Neural crest cell (in vitro differentiated cells): ENCODE data around the gene WDR72. TPM values are rescaled to one million over a fixed set of nuclear protein-coding genes. Genes with fewer than 3 reads are reported as not detected.

Experiments used
- DNase-seq: peaks from one replicate; pipeline ENCODE4 v3.0.0; 2021; ENCODE audit warnings: low read depth, mixed read lengths, low spot score
- H3K27ac Mint-ChIP-seq: one replicate; pipeline ENCODE4 v1.8.0; 2021; ENCODE audit warnings: mild to moderate bottlenecking, mixed read lengths; ENCODE audit not compliant: unreplicated experiment
- H3K27me3 Mint-ChIP-seq: 2 replicates; pipeline ENCODE4 v1.8.0; 2021; ENCODE audit warnings: low read depth, mild to moderate bottlenecking, mixed read lengths
- H3K36me3 Mint-ChIP-seq: 2 replicates; pipeline ENCODE4 v1.8.0; 2021; ENCODE audit warnings: low read depth, mild to moderate bottlenecking, mixed read lengths
- H3K4me1 Mint-ChIP-seq: 2 replicates; pipeline ENCODE4 v1.8.0; 2021; ENCODE audit warnings: mixed read lengths
- H3K4me3 Mint-ChIP-seq: one replicate; pipeline ENCODE4 v1.8.0; 2021; ENCODE audit warnings: mild to moderate bottlenecking, mixed read lengths
- H3K9me3 Mint-ChIP-seq: 2 replicates; pipeline ENCODE4 v1.8.0; 2021; ENCODE audit warnings: mixed read lengths
- total RNA-seq: library from RNA; stranded (reverse); gene quantifications from 2 replicates; pipeline ENCODE4 v1.2.1, GENCODE V29; 2021
- TF ChIP-seq, protein P1 (sequence below): fragments of 200-600 bp; sonication (generic); conservative IDR thresholded peaks from 2 replicates; pipeline ENCODE4 v1.5.0; 2021; ENCODE audit warnings: antibody characterized with exemption, mild to moderate bottlenecking

The WDR72 gene
- total RNA-seq, 1 donor from 2014 or later = 1.7 TPM

DNA sequence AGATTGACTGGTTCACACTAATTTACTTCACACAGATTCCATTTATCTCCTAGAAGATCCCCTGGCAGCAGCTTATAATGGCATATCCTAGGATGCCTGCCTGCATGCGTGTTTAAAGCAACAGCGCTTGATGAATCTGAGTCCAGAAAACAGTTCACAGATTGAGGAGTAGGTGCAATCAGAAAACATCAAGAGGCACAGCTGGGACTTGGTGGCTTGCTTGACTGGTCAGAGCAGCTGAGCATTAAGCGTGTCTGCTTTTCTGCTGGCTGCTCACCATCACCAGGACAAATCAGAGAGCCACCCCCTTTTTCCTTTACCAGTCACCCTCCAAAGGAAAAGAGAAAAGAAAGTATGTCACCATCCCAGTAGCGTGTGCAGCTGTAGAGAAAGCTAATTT lies 223.6 kb downstream of the WDR72 start:
- Mint-ChIP-seq H3K27me3 (no peaks in the 10 kb centered on the region), H3K36me3 (peaks cover 7% of the 10 kb centered on the region), H3K4me3 (no peak overlapping the region), H3K4me1 (peaks cover 19% of the 10 kb centered on the region), H3K27ac (peak overlapping the region; percentile 13), H3K9me3 (peaks cover 8% of the 10 kb centered on the region)
- TF ChIP-seq, protein P1, sequence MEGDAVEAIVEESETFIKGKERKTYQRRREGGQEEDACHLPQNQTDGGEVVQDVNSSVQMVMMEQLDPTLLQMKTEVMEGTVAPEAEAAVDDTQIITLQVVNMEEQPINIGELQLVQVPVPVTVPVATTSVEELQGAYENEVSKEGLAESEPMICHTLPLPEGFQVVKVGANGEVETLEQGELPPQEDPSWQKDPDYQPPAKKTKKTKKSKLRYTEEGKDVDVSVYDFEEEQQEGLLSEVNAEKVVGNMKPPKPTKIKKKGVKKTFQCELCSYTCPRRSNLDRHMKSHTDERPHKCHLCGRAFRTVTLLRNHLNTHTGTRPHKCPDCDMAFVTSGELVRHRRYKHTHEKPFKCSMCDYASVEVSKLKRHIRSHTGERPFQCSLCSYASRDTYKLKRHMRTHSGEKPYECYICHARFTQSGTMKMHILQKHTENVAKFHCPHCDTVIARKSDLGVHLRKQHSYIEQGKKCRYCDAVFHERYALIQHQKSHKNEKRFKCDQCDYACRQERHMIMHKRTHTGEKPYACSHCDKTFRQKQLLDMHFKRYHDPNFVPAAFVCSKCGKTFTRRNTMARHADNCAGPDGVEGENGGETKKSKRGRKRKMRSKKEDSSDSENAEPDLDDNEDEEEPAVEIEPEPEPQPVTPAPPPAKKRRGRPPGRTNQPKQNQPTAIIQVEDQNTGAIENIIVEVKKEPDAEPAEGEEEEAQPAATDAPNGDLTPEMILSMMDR = no peak
- no peak for DNase-seq

DNA sequence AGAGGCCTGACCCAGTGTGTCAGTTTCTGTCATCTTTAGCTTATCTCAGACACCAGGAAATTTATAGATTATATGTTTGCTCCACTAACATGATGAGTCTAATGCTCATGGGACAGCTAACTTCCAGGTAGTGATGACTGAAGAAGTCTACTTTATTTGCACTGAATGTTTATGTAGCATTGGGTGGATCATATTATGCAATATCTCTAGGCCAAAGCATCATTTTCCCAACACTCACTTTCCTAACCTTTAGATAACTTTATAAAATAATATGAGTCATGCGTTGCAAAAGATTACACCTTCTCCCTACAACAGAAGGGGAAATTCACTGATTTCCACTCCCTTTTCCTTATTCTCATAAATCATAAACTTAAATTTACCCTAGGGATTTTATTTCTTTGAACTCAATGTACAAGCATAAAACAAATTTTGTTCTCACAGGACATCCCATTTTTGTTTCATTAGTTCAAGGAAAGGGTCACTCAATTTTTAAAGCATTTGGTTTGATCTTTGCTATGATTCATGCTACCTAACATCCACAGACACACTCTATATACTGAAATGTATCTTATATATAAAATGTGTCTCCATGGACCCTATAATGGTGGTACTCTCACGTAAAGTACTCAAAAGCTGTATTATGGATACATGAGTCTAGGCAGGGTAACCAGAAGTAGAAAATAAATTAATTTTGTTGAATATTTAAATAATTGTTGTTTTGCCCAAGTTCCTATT lies 225.2 kb downstream of the WDR72 start:
- peaks cover 5% of the 10 kb centered on the region for H3K9me3 Mint-ChIP-seq
- peaks cover 29% of the 10 kb centered on the region for H3K4me1 Mint-ChIP-seq
- no peak overlapping the region for H3K4me3 Mint-ChIP-seq
- H3K36me3 Mint-ChIP-seq = peaks cover 3% of the 10 kb centered on the region
- DNase-seq = no peak
- TF ChIP-seq, protein P1 = no peak
- H3K27ac Mint-ChIP-seq = no peak overlapping the region
- H3K27me3 Mint-ChIP-seq = no peaks in the 10 kb centered on the region

- Mint-ChIP-seq H3K9me3 (peaks cover 8% of the 10 kb centered on the region), H3K36me3 (peaks cover 3% of the 10 kb centered on the region), H3K27me3 (no peaks in the 10 kb centered on the region), H3K4me1 (peaks cover 16% of the 10 kb centered on the region), H3K27ac (no peak overlapping the region), H3K4me3 (no peak overlapping the region)
- no peak for DNase-seq
- TF ChIP-seq, protein P1 = no peak
These were observed 228.7 kb downstream of the WDR72 start for GRCh38 chr15:53530761-53531160.

DNA sequence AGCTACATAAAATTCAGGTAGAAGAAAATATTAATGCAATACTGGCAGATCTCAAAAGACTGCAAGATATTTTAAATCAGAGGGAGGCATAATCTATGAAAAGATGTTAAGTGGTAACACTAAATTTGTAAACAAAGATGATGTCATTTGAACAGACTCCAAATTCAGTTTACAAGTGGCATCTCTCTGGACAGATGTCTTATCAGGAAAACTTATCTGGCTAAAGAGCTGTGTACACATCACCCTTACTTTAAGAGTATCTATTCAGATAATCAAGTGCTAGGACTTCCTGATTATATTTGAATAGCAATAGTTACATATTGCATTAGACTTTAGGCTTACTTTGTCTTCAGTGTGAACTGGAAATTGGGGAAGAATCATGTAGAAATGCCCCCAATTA lies 231.5 kb downstream of the WDR72 start:
- H3K27ac Mint-ChIP-seq = no peak overlapping the region
- peaks cover 6% of the 10 kb centered on the region for H3K9me3 Mint-ChIP-seq
- no peaks in the 10 kb centered on the region for H3K27me3 Mint-ChIP-seq
- TF ChIP-seq, protein P1 = no peak
- peaks cover 12% of the 10 kb centered on the region for H3K4me1 Mint-ChIP-seq
- no peak overlapping the region for H3K4me3 Mint-ChIP-seq
- no peak for DNase-seq
- peaks cover 3% of the 10 kb centered on the region for H3K36me3 Mint-ChIP-seq

DNA sequence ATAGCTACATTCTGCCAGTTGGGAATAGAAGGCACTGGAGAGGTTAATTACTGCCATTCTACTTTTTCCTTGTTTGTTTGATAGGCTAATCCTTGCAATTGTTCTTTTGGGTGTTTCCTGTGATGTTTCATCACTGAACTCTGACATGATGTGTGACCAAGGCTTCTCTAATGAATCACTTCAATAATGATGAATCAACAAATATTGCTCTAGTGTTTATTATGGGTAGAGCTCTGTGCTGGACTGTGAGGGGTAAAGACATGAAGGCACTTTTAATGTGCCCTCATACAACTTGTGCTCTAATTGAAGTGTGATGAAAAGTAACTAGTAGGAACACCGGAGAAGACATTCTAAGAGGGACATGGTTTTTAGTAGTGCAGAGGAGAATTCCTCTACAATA lies 233.6 kb downstream of the WDR72 start:
- Mint-ChIP-seq H3K36me3 (no peaks in the 10 kb centered on the region), H3K27me3 (no peaks in the 10 kb centered on the region), H3K9me3 (peaks cover 3% of the 10 kb centered on the region), H3K27ac (no peak overlapping the region), H3K4me1 (peaks cover 11% of the 10 kb centered on the region), H3K4me3 (no peak overlapping the region)
- TF ChIP-seq, protein P1 = no peak
- DNase-seq = no peak
